Measurements from ENCODE around the gene CPNE7.
A peak's percentile ranks its signal among the peaks of the same experiment; 100 is the strongest.

CPNE7 gene

GRCh38 chr16:89607937-89608740 lies 32.6 kb downstream of the CPNE7 start:
- DNase-seq, result no peak

DNA sequence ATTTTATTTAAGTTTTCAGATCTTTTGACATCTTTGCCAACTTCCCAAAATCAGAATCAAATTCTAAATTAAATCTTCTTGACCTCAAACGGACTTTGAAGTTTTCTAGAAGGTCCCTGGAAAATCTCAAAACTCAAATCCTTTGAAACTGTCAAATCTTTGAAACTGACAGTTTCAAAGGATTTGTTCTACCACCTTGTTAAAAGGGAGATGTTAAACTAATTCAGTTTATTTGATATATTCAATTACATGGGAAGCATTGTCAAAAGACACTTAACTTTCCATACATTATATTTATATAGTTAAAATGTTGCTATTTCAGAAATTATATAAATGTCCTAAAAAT lies 34.5 kb downstream of the CPNE7 start:
- DNase-seq, result no peak

- no peak for DNase-seq
These were observed 37.0 kb downstream of the CPNE7 start for GRCh38 chr16:89612415-89613166.

DNA sequence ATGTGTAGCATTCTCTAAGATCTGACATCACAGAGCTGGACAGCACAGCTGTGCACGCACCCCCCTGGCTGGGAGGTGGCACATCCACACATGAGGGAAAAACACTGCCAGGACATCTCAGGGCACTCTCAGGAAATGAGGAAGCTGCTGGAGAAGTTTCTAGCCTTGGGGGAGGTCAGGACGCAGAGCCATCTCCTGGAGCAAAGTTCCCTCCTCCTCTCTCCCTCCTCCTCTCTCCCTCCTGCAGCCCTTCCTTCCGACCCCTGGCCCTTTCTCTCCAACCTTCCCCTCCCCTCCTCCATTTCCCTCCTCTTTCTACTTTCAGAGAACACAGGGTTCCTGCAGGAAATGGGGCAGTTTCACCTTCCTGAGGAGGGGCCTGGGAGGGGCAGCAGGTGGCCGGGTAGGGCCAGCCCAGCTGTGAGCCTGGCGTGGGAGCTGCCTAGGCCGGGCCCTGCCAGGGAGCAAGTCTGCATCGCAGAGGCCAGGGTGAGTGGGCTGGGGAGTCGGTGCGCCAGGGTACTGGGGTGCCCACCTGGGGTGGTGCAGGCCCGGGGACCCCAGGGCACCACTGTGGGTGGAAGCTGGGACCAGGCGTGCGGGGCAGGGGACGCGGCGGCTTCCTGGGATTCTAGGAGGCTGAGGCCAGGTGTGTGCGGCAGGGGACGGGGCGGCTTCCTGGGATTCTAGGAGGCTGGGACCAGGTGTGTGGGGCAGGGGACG lies 37.8 kb downstream of the CPNE7 start, which contains the start of gene DPEP1:
TSS of gene DPEP1 (plus strand) at position 412 of the 723 bp plus-strand sequence. CDS start 16,769 bp downstream, outside the sequence.
- DNase-seq, result no peak

- DNase-seq, result no peak
These were observed 38.4 kb downstream of the CPNE7 start for GRCh38 chr16:89613954-89614459.

- DNase-seq, result no peak
These were observed 39.6 kb downstream of the CPNE7 start for GRCh38 chr16:89615176-89615575.

- DNase-seq, result peak; percentile 27
These were observed 40.1 kb downstream of the CPNE7 start for GRCh38 chr16:89615596-89616090.

- DNase-seq, result peak; percentile 47
These were observed 41.1 kb downstream of the CPNE7 start for GRCh38 chr16:89616623-89617022.

DNA sequence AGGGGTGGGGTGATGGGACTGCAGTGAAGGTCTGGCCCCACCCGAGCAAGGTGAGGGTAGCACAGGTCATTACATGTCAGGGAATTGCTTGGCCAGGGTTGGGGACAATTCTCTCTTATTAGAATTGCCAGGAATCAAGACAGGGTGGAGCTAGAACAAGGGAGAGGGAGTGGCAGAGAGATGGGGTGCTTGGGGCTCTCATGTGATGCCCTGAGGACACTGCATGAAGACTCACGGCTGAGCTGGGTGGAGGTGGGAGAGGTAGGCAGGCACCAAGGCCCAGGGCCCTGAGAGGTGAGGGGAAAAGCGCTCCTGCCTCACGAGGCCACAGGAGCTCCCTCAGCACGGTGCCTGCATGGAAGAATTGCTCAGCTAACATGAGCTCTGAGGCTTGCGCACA lies 41.5 kb downstream of the CPNE7 start:
- DNase-seq, result no peak

DNA sequence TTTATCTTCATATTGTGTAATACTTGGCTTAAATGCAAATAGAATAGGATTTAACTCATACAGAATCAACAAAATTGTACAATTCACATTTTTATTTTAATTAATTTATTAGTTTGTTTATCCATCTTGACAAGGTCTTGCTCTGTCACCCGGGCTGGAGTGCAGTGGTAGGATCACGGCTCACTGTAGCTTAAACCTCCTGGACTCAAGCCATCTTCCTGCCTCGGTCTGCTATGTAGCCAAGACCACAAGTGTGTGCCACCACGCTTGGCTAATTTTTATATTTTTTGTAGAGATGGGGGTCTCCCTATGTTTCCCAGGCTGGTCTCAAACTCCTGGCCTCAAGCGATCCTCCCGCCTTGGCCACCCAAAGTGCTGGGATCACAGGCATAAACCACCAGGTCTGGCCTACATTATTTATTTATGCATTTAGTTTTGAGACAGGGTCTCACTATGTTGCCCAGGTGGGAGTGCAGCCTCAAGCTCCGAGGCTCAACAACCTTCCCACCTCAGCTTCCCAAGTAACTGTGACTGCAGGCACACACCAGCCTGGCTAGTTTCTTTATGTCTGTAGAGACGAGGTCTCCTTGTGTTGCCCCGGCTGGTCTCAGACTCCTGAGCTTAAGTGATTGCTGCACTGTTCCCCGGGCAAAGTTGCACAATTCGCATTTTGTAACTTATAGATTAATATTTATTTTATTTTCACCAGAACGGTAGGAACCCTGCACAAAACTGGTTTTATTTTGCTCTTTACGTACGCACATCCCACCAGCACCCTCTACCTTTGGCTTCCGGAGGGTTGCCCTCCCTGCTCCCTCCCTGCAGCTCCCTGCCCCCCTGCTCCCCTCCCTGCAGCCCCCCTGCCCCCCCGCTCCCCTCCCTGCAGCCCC lies 42.8 kb downstream of the CPNE7 start:
- no peak for DNase-seq

DNA sequence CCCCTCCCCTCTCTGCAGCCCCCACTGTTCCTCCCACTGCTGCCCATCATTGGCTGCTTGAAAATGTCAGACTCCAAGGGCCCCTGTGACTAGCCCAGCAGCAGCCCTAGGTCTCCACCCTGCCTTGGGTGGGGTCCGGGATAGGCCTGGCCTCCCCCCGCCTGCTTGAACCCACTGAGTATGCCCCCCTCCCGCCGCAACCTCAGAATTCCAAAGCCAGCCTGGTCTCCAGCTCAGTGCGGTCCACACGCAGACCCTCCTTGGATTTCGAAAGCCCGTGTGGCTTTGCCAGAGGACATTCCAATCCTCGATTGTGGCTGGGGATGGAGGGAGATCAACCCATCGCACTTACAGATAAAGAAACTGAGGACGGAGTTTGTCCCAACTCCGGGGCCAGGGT lies 44.3 kb downstream of the CPNE7 start:
- no peak for DNase-seq

DNA sequence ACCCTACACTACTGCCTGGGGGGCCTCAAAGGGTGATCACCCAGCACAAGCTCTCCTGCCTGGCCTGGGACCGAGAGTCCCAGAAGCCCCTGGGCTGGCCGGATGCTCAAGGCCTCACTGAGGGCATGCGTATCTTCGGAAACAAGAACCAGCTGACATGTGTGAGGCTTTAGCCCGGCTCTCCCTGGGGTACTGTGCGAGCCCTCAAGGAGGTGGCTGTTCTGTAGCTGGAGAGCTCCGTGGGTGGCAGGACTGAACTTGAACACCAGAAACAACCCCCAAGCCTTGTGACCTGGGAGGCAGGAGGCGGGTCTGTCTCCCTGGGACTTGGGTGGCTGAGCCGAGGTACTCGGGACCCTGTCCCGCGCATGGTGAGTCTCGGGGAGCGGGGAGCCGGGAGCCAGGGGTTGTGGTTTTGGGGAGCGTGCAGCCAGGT lies 44.9 kb downstream of the CPNE7 start:
- no peak for DNase-seq

DNA sequence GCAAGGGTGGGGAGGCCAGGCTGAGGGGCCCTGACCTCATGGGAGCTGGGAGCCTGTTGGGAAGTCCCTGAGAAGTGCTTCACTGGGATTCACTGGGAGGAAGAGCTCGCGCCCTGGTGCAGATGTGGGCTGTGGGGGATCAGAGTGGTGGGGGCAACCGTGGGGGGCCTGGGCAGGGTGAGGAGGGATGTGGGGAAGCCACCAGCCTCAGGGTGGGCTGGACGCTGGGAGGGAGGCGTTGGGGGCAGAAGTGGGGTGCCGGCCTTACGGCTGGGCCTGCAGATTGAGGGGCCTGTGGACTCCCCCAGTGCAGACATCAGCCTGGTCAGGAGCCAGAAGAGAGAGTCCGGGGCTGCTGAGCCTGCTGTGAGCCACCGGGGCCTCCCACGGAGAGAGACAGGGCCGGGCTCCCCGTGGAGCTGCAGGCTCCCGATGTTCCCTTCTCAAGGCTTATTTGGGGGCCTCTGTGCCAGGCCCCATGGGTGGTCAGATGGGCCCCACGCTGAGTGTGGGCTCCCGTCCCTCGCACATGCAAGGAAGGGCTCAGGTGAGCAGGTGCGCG lies 45.7 kb downstream of the CPNE7 start:
- DNase-seq, result no peak

- DNase-seq, result no peak
These were observed 46.3 kb downstream of the CPNE7 start for GRCh38 chr16:89621698-89622409.

- no peak for DNase-seq
These were observed 48.1 kb downstream of the CPNE7 start for GRCh38 chr16:89623511-89624261.

- no peak for DNase-seq
These were observed 49.5 kb downstream of the CPNE7 start for GRCh38 chr16:89624777-89625761.

GRCh38 chr16:89629827-89630610 lies 54.5 kb downstream of the CPNE7 start:
- no peak for DNase-seq

DNA sequence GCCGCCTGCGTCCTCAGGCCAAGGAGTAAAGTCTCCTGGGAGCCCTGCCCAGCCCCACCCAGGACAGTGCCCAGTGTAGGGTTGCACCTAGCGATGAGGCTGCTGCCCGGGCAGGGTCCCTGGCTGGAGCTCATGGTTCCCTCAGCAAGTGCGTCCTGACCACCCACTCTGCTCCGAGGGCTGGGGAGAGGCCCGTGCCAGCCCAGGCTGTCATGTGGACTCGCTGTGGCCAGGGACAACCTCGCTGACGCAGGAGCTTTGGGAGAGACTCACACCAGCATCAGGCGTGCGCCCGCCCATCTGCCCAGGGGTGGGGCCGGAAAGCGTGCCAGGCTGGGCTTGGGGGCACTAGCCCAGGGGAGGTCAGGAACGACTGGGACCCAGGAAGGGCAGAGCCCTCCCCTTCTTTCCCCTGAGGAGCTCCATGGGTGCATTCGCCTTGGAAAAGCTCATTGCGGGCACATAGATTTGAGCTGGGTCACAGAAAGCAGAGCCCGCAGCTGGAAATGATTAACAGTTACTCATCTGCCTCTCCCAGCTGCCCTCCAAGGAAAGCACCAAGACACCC lies 57.6 kb downstream of the CPNE7 start:
- DNase-seq, result no peak
